GM18511 (cell line): Measurements from ENCODE around the gene CAMK2A.

Source experiments
- ATAC-seq: cut with Tn5 transposase; IDR thresholded peaks from one replicate; pipeline ENCODE4 v1.9.1; 2021; ENCODE audit warnings: mild to moderate bottlenecking, moderate library complexity; ENCODE audit not compliant: unreplicated experiment

CAMK2A gene

GRCh38 chr5:150279330-150280020 is 10.1 kb downstream of the CAMK2A start:
- ATAC-seq = no peak

- no peak for ATAC-seq
These were observed 10.7 kb downstream of the CAMK2A start for GRCh38 chr5:150278916-150279315.

DNA sequence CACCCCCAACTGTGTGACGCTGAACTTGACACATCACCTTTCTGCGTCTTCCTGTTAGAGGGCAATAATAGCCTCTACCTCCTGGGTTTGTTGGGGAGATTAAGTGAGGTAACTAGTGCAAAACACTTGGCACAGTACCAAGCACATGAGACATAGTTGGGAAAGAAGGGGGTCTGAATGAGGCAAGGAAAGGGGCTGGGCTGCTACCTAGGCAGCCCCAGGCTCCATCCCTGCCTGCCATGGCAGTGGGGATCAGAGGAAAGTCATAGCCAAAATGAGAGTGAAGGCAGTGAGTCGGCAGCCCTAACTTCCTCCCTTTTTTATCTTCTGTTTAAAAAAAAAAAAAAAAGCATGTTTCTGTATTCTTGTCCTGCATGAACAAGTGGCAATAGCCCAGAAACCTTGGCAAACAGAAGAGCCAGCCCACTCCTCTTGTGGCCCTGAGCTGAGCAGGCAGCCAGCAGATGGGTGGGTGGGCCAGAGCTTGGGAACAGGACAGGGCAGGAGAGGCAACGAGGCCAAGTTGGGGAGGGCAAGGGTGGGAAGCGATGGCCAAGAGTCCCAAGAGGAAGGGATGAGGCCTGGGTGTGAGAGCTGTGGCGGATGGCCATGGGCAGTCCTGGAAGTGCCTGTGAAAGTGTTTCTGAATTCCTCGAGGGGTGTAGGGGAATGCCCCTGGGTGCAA is 11.4 kb downstream of the CAMK2A start:
- no peak for ATAC-seq

- ATAC-seq = no peak
These were observed 12.5 kb downstream of the CAMK2A start for GRCh38 chr5:150277043-150277442.

GRCh38 chr5:150274811-150275210 is 14.8 kb downstream of the CAMK2A start:
- ATAC-seq = no peak

GRCh38 chr5:150272531-150272930 is 17.0 kb downstream of the CAMK2A start:
- ATAC-seq = no peak

GRCh38 chr5:150271923-150272322 is 17.6 kb downstream of the CAMK2A start:
- ATAC-seq = no peak

- no peak for ATAC-seq
These were observed 18.3 kb downstream of the CAMK2A start for GRCh38 chr5:150271296-150271692.

- ATAC-seq = no peak
These were observed 18.9 kb downstream of the CAMK2A start for GRCh38 chr5:150270541-150271295.

GRCh38 chr5:150266871-150267291 is 22.7 kb downstream of the CAMK2A start:
- ATAC-seq = no peak

DNA sequence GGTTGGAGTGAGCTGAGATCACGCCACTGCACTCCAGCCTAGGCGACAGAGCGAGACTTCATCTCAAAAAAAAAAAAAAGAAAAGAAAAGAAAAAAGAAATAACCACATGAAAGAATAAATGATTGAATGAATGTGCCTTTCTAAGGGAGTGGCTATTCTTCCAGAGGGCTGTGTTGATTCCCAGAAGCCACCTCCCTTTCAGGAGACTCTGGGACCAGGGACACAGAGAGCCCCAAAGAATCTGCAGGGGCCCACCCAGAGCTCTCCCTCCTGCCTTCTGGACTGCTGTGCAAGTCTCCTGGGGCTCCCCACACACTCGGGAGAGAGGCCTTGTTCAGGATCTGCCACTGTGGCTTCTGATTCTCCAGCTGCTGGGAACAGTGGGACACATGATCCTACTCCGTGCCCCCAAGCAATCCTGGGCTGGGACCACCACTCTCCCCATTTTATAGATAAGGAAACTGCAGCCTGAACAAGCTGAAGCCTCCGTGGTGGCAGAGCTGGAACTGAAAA is 23.6 kb downstream of the CAMK2A start:
- no peak for ATAC-seq

GRCh38 chr5:150264667-150265603 is 24.6 kb downstream of the CAMK2A start:
- ATAC-seq = no peak

DNA sequence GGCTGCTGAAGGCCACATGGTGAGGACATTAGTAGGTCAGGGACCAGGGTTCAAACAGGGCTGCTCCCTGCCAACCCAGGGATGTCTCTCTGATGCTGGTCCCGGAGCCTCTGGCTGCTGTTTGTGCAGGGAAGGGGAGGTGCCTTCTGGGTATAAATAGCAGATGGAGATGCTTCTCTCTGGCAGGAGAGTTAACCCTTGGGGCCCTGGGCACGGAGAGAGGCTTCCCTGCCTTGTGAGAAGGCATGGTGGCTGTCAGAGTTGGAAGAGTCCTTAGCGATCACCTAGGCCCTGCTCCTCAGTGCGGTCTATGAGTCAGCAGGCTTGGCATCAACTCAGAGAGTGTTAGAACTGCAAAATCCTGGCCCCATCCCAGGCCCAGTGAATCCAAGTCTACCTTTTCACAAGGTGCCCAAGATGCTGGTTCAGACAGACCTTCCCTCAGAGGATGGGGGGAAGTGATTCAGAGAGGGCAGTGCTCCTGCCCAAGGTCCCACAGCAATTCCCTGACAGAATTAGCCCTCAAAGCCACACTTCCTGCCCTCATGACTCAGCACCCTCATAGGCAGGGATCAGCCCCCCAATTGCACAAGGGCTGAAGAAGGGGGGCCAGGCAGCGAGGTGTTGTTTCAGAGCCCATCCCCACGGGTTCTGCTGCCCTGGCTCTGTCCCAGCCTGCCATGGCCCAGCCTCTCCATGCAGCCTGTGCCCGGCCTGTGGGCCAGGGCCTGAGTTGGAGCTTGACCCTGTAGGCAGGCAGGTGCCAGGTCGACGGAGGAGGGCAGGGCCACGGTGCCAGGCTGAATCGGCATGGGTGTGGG is 25.6 kb downstream of the CAMK2A start:
- no peak for ATAC-seq

DNA sequence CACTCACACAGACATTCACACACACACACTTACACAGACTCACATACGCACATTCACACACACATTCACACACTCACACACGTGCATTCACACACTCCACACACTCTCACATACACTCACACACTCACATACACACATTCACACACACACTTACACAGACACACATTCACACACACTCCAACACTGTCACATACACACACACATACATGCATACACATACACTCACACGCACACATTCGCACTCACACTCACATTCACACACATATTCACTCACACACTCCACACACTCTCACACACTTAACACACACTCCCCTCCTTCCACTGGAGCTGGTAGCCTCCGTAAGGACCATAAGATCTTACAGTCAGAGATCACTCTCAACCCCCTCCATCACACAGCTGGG is 26.2 kb downstream of the CAMK2A start:
- ATAC-seq = no peak

- ATAC-seq = no peak
These were observed 27.1 kb downstream of the CAMK2A start for GRCh38 chr5:150262502-150262901.

DNA sequence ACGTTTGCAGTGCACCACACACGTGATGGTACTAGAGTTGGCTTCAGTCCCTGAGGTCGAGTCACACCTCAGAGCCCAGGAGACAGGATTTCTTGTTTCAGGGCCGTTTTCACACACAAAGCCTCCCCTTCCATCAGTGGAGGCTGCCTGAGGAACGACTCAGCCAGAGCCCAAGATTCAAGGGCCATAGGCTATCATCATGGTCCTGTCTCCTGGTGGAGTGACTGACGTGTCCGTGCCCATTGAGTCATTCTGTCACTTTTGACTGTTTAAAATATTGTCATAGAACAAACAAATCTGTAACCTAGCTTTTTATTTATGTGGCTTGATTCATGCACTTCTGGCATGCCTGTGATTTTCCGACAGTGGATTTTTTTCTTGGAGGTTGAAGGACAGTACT is 28.3 kb downstream of the CAMK2A start:
- no peak for ATAC-seq

- no peak for ATAC-seq
These were observed 31.4 kb downstream of the CAMK2A start for GRCh38 chr5:150258130-150258529.

DNA sequence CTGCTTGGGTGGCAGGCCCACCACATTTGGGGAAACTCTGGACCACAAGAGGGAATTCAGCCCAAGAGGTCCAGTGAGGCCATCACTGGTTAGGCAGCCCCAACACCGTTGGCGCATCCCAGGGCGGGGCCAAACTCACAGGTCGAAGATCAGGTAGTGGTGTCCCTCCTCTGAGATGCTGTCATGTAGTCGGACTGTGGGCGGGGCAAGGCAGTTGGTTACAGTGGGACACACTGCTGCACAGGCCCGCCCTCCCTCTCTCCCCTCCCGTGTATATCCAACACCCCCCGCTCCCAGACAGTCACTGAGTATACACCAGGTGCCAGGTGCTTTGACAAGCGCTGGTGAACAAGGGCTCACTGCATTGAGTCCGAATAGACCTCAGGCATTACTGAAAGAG is 32.1 kb downstream of the CAMK2A start:
- ATAC-seq = no peak

DNA sequence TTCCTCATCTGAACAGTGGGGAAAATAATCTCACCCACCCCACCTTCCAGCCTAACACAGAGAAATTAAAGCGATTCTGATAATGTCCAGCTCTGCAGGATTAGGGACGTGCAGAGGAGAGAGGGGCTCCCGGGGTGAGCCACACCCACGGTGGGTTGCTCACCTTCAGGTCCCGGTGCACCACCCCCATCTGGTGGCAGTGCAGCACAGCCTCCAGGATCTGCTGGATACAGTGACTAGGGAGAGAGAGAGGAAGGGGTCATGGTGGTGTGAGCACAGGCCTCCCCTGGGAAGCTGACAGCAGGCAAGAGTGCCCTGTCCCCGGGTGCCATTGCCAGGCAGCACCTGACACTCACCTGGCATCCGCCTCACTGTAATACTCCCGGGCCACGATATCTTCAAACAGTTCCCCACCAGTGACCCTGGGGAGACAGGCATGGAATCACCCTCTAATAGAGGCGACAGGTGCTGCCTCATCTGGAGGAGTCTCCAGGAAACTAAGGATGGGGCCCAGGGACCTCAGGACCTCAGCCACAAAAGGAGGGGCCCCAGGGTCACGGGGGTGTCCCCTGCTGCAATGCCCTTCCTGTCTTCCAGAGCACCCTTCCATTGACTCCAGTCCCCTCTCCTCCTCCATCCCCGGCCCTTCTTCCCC is 33.0 kb downstream of the CAMK2A start:
- ATAC-seq = no peak
